DOHH2 (cell line): ENCODE measurements around the gene SNAP91.

ENCODE experiments used
- EZH2phosphoT487 ChIP-seq: fragments of 200-600 bp; sonication (generic); IDR thresholded peaks from 2 replicates; pipeline ENCODE4 v1.6.1; 2017; ENCODE audit warnings: borderline replicate concordance, mild to moderate bottlenecking, antibody characterized with exemption, low read length, moderate library complexity, mixed read lengths
- TF ChIP-seq, protein P1 (sequence below): fragments of 200-600 bp; sonication (generic); IDR thresholded peaks from one replicate; pipeline ENCODE4 v1.5.1; 2014; ENCODE audit warnings: antibody characterized with exemption, mild to moderate bottlenecking, low read depth, low read length; ENCODE audit not compliant: poor library complexity, severe bottlenecking

DNA sequence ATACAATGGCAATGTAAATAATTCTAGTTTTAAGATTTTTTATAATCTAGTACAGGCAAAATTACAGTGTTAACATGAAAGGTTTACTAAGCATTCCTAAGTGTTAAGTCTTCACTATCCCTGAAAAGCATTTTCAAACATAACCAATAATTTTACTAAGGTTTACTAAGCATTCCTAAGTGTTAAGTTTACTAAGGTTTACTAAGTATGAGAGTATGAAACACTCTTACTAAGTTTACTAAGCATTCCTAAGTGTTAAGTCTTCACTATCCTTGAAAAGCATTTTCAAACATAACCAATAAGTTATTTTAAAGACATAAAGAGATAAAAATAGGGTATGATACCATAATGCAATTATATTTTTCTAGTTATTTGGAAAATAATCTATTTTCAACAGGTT is 114.0 kb downstream of the SNAP91 start:
- TF ChIP-seq, protein P1, sequence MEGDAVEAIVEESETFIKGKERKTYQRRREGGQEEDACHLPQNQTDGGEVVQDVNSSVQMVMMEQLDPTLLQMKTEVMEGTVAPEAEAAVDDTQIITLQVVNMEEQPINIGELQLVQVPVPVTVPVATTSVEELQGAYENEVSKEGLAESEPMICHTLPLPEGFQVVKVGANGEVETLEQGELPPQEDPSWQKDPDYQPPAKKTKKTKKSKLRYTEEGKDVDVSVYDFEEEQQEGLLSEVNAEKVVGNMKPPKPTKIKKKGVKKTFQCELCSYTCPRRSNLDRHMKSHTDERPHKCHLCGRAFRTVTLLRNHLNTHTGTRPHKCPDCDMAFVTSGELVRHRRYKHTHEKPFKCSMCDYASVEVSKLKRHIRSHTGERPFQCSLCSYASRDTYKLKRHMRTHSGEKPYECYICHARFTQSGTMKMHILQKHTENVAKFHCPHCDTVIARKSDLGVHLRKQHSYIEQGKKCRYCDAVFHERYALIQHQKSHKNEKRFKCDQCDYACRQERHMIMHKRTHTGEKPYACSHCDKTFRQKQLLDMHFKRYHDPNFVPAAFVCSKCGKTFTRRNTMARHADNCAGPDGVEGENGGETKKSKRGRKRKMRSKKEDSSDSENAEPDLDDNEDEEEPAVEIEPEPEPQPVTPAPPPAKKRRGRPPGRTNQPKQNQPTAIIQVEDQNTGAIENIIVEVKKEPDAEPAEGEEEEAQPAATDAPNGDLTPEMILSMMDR = no peak
- TF ChIP-seq EZH2phosphoT487 = no peak
